ENCODE data around the gene TMEM100. TPM values are rescaled to one million over a fixed set of nuclear protein-coding genes. Genes with fewer than 3 reads are reported as not detected.

TMEM100 gene
- total RNA-seq, 2 donors from 2014 or later: 2.9 to 5.6 TPM

GRCh38 chr17:55691666-55692065 lies 31.0 kb downstream of the TMEM100 start:
- H3K36me3 ChIP-seq (replicated peaks in 1 of 2; ENCODE audit: insufficient read depth in 1 of 2, low read depth in 2 of 2): no peaks in the 10 kb centered on the region
- DNase-seq: no peak
- no peaks in the 10 kb centered on the region for H3K4me1 ChIP-seq
- no peak overlapping the region for H3K4me3 ChIP-seq
- no peak overlapping the region for H3K27ac ChIP-seq
- H3K27me3 ChIP-seq: no peaks in the 10 kb centered on the region
- H3K9me3 ChIP-seq: peaks cover 0 to 5% (median 0%) of the 10 kb centered on the region in 3 donors
- ATAC-seq: no peak
- intact Hi-C loops (cut with DNase I): no loop called here
- TF ChIP-seq CTCF (IDR thresholded peaks at IDR 0.05) (no peak), POLR2A (IDR thresholded peaks at IDR 0.05) (no peak)

- Histone ChIP-seq H3K27ac (no peak overlapping the region), H3K9me3 (peaks cover 0 to 5% (median 0%) of the 10 kb centered on the region in 3 donors), H3K4me3 (no peak overlapping the region), H3K36me3 (replicated peaks in 1 of 2; ENCODE audit: insufficient read depth in 1 of 2, low read depth in 2 of 2) (no peaks in the 10 kb centered on the region), H3K27me3 (no peaks in the 10 kb centered on the region), H3K4me1 (no peaks in the 10 kb centered on the region)
- no peak for ATAC-seq
- intact Hi-C loops (cut with DNase I): no loop called here
- 45 to 56% methylated on average over 2 of the region's 2 CpGs for WGBS, 2 donors
- no peak for TF ChIP-seq CTCF (IDR thresholded peaks at IDR 0.05)
- TF ChIP-seq POLR2A (IDR thresholded peaks at IDR 0.05): no peak
- peak in 1 of 4 donors; percentile 11 for DNase-seq
Observed at GRCh38 chr17:55690105-55690508, 32.6 kb downstream of the TMEM100 start.

- Histone ChIP-seq H3K36me3 (replicated peaks in 1 of 2; ENCODE audit: insufficient read depth in 1 of 2, low read depth in 2 of 2) (no peaks in the 10 kb centered on the region), H3K4me3 (no peak overlapping the region), H3K4me1 (no peaks in the 10 kb centered on the region), H3K9me3 (peaks cover 0 to 5% (median 0%) of the 10 kb centered on the region in 3 donors), H3K27me3 (no peaks in the 10 kb centered on the region), H3K27ac (no peak overlapping the region)
- no peak for TF ChIP-seq CTCF (IDR thresholded peaks at IDR 0.05)
- no peak for TF ChIP-seq POLR2A (IDR thresholded peaks at IDR 0.05)
- WGBS, 2 donors: 41 to 49% methylated on average over 4 of the region's 4 CpGs
- no peak for DNase-seq
- intact Hi-C loops (cut with DNase I): no loop called here
- ATAC-seq: no peak
Observed at GRCh38 chr17:55689672-55690071, 33.0 kb downstream of the TMEM100 start.

GRCh38 chr17:55688057-55688456 lies 34.6 kb downstream of the TMEM100 start:
- Histone ChIP-seq H3K4me3 (no peak overlapping the region), H3K4me1 (no peaks in the 10 kb centered on the region), H3K27ac (no peak overlapping the region), H3K27me3 (no peaks in the 10 kb centered on the region), H3K9me3 (peaks cover 0 to 5% (median 0%) of the 10 kb centered on the region in 3 donors), H3K36me3 (replicated peaks in 1 of 2; ENCODE audit: insufficient read depth in 1 of 2, low read depth in 2 of 2) (no peaks in the 10 kb centered on the region)
- WGBS, 2 donors: 50 to 53% methylated on average over 3 of the region's 3 CpGs
- TF ChIP-seq POLR2A (IDR thresholded peaks at IDR 0.05) (no peak), CTCF (IDR thresholded peaks at IDR 0.05) (no peak)
- intact Hi-C loops (cut with DNase I): no loop called here
- DNase-seq (no peak), ATAC-seq (no peak)

GRCh38 chr17:55687037-55687436 lies 35.6 kb downstream of the TMEM100 start:
- TF ChIP-seq CTCF (IDR thresholded peaks at IDR 0.05) (no peak), POLR2A (IDR thresholded peaks at IDR 0.05) (no peak)
- H3K27ac ChIP-seq: no peak overlapping the region
- intact Hi-C loops (cut with DNase I): no loop called here
- H3K4me3 ChIP-seq: no peak overlapping the region
- no peak for ATAC-seq
- no peaks in the 10 kb centered on the region for H3K4me1 ChIP-seq
- H3K27me3 ChIP-seq: no peaks in the 10 kb centered on the region
- DNase-seq: no peak
- H3K9me3 ChIP-seq: peaks cover 0 to 5% (median 0%) of the 10 kb centered on the region in 3 donors
- 49 to 63% methylated on average over 2 of the region's 2 CpGs for WGBS, 2 donors
- H3K36me3 ChIP-seq (replicated peaks in 1 of 2; ENCODE audit: insufficient read depth in 1 of 2, low read depth in 2 of 2): no peaks in the 10 kb centered on the region

All from body of pancreas (tissue), 4 donors.